ENCODE results near the gene PNPLA1. TPM values are rescaled to one million over a fixed set of nuclear protein-coding genes. Genes with fewer than 3 reads are reported as not detected.

Gene PNPLA1
- total RNA-seq, 1 donor from 2014 or later, result not detected

DNA sequence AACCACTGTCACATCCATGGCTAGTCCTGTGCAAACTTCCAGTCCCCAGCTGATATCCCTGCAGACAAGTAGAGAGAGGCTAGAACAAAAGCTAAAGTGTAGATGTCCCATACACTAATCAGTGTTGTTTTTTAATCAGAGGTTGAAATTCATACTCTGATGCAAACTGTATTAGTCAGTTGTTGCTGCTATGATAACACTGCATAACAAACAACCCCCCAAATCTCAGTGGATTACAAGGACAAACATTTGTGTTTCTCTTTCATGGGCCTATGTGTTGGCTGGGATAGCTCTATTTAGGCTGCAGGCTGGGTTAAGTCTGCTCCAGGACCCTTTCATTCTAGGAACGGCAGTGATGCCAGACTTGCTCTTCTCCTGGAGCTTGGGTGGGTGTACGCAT lies 40.0 kb downstream of the PNPLA1 start:
- TF ChIP-seq, protein P1, sequence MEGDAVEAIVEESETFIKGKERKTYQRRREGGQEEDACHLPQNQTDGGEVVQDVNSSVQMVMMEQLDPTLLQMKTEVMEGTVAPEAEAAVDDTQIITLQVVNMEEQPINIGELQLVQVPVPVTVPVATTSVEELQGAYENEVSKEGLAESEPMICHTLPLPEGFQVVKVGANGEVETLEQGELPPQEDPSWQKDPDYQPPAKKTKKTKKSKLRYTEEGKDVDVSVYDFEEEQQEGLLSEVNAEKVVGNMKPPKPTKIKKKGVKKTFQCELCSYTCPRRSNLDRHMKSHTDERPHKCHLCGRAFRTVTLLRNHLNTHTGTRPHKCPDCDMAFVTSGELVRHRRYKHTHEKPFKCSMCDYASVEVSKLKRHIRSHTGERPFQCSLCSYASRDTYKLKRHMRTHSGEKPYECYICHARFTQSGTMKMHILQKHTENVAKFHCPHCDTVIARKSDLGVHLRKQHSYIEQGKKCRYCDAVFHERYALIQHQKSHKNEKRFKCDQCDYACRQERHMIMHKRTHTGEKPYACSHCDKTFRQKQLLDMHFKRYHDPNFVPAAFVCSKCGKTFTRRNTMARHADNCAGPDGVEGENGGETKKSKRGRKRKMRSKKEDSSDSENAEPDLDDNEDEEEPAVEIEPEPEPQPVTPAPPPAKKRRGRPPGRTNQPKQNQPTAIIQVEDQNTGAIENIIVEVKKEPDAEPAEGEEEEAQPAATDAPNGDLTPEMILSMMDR (conservative IDR thresholded peaks at IDR 0.05; ENCODE audit: low read depth, low read length), result no peak
- H3K4me3 ChIP-seq (ENCODE audit: low read depth, low read length), result no peak overlapping the region
- no peak for DNase-seq (ENCODE audit: low read depth)

DNA sequence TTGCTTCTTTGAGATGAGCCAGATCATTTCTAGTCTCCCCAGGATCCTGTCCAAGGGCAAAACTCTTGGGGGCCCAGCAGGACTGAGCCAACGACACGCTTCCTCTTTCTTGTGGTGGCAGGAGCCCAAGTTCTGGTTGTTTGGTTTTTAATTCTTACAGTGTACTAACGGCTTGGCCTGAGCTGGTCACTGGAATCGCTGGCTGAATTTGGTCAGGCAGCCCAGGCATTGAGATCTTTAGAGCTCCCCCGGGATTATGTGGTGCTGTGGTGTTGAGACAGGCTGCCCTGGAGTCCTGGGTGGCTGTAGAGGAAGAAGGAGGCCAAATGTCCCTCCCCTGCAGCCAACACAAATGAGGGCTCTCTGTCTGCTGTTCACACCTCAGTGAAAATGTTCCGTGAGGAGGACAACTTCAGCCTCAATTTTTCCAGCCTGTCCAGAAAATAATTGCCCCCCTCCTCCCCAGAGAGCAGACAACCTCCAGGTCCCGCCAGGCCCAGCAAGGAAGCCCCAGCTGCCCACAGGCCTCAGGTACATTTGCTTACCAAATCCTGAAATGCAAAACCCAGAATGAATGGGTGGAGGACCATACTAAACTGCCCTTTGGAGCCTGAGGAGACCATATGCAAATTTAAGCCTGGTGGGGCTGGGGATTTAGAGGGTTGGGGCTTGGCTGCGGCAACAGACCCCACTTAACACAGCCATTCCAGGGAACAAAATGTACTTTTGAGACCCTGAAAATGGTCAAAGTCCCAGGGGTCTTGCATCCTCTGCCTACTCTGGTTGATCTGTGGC lies 43.2 kb downstream of the PNPLA1 start:
- no peak for DNase-seq (ENCODE audit: low read depth)
- no peak overlapping the region for H3K4me3 ChIP-seq (ENCODE audit: low read depth, low read length)
- TF ChIP-seq, protein P1 (conservative IDR thresholded peaks at IDR 0.05; ENCODE audit: low read depth, low read length), result no peak

DNA sequence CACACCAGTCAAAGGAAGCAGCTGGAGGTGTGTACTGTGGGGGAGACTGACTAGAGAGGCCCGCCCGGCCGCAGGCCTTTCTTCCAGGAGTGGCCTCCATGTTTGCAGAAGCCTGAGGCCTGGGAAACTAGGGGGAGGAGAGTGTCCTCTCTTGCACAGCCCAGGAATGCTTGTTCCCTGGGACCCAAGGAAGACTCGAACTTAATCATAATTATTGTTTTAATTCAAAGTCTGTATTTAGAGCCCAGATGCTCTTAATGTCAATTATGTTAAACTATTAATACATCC lies 43.7 kb downstream of the PNPLA1 start:
- no peak overlapping the region for H3K4me3 ChIP-seq (ENCODE audit: low read depth, low read length)
- DNase-seq (ENCODE audit: low read depth), result no peak
- TF ChIP-seq, protein P1 (conservative IDR thresholded peaks at IDR 0.05; ENCODE audit: low read depth, low read length), result no peak

DNA sequence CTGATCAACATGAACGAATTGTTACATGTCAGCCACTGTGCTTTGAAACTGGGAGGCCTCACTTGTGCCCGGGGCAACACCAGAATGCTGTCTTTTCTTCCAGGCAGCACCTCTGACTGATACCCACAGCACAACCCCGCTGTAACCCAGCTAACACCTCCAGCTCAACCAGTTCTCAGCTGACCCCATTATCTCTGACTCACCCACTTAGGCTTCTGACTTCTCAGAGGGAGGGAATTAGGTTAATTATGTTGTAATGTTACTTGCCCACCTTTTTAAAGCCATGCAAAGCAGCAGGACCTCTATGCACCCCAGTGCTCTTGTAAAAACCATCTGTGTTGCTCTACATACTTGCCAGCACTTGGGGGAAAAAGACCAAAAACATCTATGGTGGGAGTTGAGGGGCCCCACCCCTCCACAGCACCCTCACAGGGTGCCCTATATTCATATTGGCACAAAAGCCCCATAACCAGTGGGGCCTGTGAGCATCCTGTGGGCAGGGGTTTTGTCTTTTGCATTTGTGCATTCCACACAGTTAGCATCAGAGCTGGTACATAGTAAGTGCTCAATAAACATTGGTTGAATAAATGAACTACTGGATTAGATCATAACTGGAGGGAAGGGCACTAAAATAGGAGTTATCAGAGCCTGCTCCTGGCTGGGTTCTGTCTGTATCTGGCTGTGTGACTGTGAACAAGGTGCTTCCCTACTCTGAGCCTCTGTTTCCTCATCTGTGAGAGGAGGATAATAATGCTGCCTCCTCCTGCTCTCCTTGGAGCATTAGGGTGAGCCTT lies 44.6 kb downstream of the PNPLA1 start:
- TF ChIP-seq, protein P1 (conservative IDR thresholded peaks at IDR 0.05; ENCODE audit: low read depth, low read length), result no peak
- DNase-seq (ENCODE audit: low read depth), result no peak
- no peak overlapping the region for H3K4me3 ChIP-seq (ENCODE audit: low read depth, low read length)

DNA sequence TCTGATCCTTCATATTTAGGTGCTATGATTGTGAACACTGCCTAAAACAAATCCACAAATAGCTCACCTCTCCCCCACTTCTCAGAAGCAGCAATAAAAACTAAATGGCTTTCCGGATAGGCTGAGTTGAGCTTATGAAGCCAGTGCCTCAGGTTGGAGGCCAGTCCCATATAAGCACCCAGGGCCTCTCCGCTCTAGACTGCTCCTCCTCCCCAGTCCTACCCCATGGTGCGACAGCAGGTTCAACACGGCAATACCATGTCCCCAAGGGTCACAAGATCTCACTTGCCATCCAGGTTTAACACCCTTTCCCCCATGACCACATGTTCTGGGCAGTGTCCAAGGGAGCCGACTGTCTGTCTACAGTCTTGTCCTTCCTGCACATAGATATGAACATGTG lies 46.1 kb downstream of the PNPLA1 start:
- no peak overlapping the region for H3K4me3 ChIP-seq (ENCODE audit: low read depth, low read length)
- TF ChIP-seq, protein P1 (conservative IDR thresholded peaks at IDR 0.05; ENCODE audit: low read depth, low read length), result no peak
- no peak for DNase-seq (ENCODE audit: low read depth)

DNA sequence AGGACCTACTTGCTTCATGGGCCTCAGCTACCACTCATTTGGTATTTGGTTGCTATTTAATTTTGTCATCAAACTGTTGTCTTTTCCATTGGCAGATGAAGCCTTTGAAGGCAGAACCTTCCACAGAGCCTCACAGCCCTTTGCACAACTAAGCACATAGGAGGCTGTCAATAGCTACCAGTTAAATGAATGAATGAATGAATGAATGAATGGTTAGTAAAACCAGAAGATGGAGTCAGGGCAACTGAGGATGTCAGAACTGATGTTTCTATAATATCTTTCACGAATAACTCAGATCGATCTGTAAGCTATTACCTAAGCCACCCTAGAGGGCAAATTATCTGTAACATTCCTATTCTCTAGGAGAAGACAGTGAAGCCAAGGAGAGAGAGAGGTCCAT lies 47.8 kb downstream of the PNPLA1 start:
- no peak for DNase-seq (ENCODE audit: low read depth)
- no peak overlapping the region for H3K4me3 ChIP-seq (ENCODE audit: low read depth, low read length)
- TF ChIP-seq, protein P1 (conservative IDR thresholded peaks at IDR 0.05; ENCODE audit: low read depth, low read length), result no peak

All from epithelial cell of proximal tubule (primary cell).